DOHH2 (cell line): ENCODE data around the gene SCN7A.

Experiments used
- CTCF ChIP-seq: fragments of 200-600 bp; sonication (generic); IDR thresholded peaks from one replicate; pipeline ENCODE4 v1.5.1; 2014; ENCODE audit warnings: antibody characterized with exemption, mild to moderate bottlenecking, low read depth, low read length; ENCODE audit not compliant: poor library complexity, severe bottlenecking
- EZH2phosphoT487 ChIP-seq: fragments of 200-600 bp; sonication (generic); IDR thresholded peaks from 2 replicates; pipeline ENCODE4 v1.6.1; 2017; ENCODE audit warnings: borderline replicate concordance, mild to moderate bottlenecking, antibody characterized with exemption, low read length, moderate library complexity, mixed read lengths

GRCh38 chr2:166373951-166374350, 120.1 kb downstream of the SCN7A start:
- no peak for TF ChIP-seq CTCF
- TF ChIP-seq EZH2phosphoT487 = no peak
